ENCODE measurements around the gene MYL6B. TPM values are rescaled to one million over a fixed set of nuclear protein-coding genes. Genes with fewer than 3 reads are reported as not detected.

Gene MYL6B
- total and polyA plus RNA-seq, 2 experiments from 2014 or later, result 80.6 to 83.9 TPM

DNA sequence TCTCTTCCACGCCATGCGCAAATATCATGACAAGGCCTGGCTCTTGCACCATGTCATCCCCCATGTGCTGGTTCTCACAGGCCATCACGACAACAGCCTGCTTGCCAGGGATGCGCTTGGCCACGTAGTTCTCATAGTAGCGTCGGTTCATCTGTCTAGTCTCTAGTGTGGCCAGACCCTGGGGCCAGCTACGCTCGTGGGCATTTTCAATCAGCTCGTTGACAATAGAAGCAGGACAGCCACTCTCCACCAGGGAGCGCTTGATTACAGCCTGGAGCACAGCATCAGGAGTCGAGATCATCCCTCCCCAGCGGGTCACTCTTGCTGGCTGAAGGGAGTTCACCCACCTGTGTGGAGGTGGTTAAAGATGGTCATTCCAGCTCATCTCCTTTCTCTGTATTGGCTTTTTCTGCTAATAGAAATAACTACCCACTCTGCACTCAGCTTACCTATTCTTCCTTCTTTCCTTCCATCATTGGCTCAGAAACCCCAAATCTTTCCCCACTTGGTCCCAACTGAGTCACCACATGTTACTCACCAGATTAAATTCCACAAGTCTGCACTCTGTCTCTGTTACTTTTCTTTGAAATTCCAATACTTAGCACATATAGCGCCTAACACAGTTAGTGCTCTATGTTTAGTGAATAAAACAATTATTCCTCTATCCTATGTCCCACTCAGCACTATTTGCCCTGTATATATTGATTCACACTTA is 54.2 kb downstream of the MYL6B start:
- Histone ChIP-seq H3K27ac (no peak overlapping the region), H4K20me1 (ENCODE audit: insufficient read depth, poor library complexity, severe bottlenecking) (no peaks in the 10 kb centered on the region), H3K9me2 (replicated peaks; ENCODE audit: insufficient read depth) (no peaks in the 10 kb centered on the region), H3K36me3 (replicated peaks; ENCODE audit: insufficient read depth, low read depth) (peaks cover 4% of the 10 kb centered on the region), H3K79me2 (no peaks in the 10 kb centered on the region), H3K9me3 (ENCODE audit: low read depth) (no peaks in the 10 kb centered on the region), H3K4me3 (no peak overlapping the region), H3K4me1 (ENCODE audit: insufficient read depth) (no peaks in the 10 kb centered on the region), H3K27me3 (no peaks in the 10 kb centered on the region), H2AFZ (no peak overlapping the region), H3K4me2 (no peak overlapping the region)
- DNase-seq (ENCODE audit: low spot score), result peak; percentile 68
- WGBS (ENCODE audit: low lambda C conversion rate, missing lambda C conversion rate), result 65% methylated on average over 14 of the region's 14 CpGs
- no peak for TF ChIP-seq EZH2phosphoT487 (IDR thresholded peaks at IDR 0.05; ENCODE audit: low read depth, severe bottlenecking, unreplicated experiment)
- TF ChIP-seq, protein P1, sequence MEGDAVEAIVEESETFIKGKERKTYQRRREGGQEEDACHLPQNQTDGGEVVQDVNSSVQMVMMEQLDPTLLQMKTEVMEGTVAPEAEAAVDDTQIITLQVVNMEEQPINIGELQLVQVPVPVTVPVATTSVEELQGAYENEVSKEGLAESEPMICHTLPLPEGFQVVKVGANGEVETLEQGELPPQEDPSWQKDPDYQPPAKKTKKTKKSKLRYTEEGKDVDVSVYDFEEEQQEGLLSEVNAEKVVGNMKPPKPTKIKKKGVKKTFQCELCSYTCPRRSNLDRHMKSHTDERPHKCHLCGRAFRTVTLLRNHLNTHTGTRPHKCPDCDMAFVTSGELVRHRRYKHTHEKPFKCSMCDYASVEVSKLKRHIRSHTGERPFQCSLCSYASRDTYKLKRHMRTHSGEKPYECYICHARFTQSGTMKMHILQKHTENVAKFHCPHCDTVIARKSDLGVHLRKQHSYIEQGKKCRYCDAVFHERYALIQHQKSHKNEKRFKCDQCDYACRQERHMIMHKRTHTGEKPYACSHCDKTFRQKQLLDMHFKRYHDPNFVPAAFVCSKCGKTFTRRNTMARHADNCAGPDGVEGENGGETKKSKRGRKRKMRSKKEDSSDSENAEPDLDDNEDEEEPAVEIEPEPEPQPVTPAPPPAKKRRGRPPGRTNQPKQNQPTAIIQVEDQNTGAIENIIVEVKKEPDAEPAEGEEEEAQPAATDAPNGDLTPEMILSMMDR (IDR thresholded peaks at IDR 0.05; ENCODE audit: poor library complexity), result peak; percentile 53

Other genes with a start within 250 kb of the MYL6B start
- 33.7 and 44.5 TPM in 2 replicates for gene PYM1, start 224.7 kb upstream of the MYL6B start, total RNA-seq
- gene PYM1, start 224.7 kb upstream of the MYL6B start, polyA plus RNA-seq, result 39.9 and 51.1 TPM in 2 replicates
- 25.3 and 27.0 TPM in 2 replicates for gene DGKA, start 221.4 kb upstream of the MYL6B start, total RNA-seq
- gene DGKA, start 221.4 kb upstream of the MYL6B start, polyA plus RNA-seq, result 25.4 and 25.9 TPM in 2 replicates
- 8.6 and 15.3 TPM in 2 replicates for gene PMEL, start 186.5 kb upstream of the MYL6B start, total RNA-seq
- gene PMEL, start 186.5 kb upstream of the MYL6B start, polyA plus RNA-seq, result 27.9 and 34.2 TPM in 2 replicates
- gene CDK2, start 185.8 kb upstream of the MYL6B start, total RNA-seq, result 26.6 and 31.1 TPM in 2 replicates
- 23.9 and 25.8 TPM in 2 replicates for gene CDK2, start 185.8 kb upstream of the MYL6B start, polyA plus RNA-seq
- 79.1 and 93.4 TPM in 2 replicates for gene RAB5B, start 178.5 kb upstream of the MYL6B start, total RNA-seq
- 101 and 103 TPM in 2 replicates for gene RAB5B, start 178.5 kb upstream of the MYL6B start, polyA plus RNA-seq
- gene SUOX, start 155.3 kb upstream of the MYL6B start, total RNA-seq, result 26.9 and 30.2 TPM in 2 replicates
- gene SUOX, start 155.3 kb upstream of the MYL6B start, polyA plus RNA-seq, result 19.7 and 25.6 TPM in 2 replicates
- gene IKZF4, start 131.5 kb upstream of the MYL6B start, total RNA-seq, result 1.6 and 6.7 TPM in 2 replicates
- gene IKZF4, start 131.5 kb upstream of the MYL6B start, polyA plus RNA-seq, result 3.5 and 5.3 TPM in 2 replicates
- gene RPS26, start 110.7 kb upstream of the MYL6B start, total RNA-seq, result 665 and 673 TPM in 2 replicates
- gene RPS26, start 110.7 kb upstream of the MYL6B start, polyA plus RNA-seq, result 245 and 252 TPM in 2 replicates
- gene ERBB3, start 72.4 kb upstream of the MYL6B start, total RNA-seq, result 104 and 128 TPM in 2 replicates
- 56.1 and 69.0 TPM in 2 replicates for gene ERBB3, start 72.4 kb upstream of the MYL6B start, polyA plus RNA-seq
- 87.9 and 90.7 TPM in 2 replicates for gene PA2G4, start 48.0 kb upstream of the MYL6B start, total RNA-seq
- gene PA2G4, start 48.0 kb upstream of the MYL6B start, polyA plus RNA-seq, result 102 and 109 TPM in 2 replicates
- 2,379 and 2,801 TPM in 2 replicates for gene RPL41, start 36.0 kb upstream of the MYL6B start, total RNA-seq
- gene RPL41, start 36.0 kb upstream of the MYL6B start, polyA plus RNA-seq, result 2,115 and 2,240 TPM in 2 replicates
- 3.7 and 9.0 TPM in 2 replicates for gene ZC3H10, start 34.3 kb upstream of the MYL6B start, total RNA-seq
- 2.2 and 5.7 TPM in 2 replicates for gene ZC3H10, start 34.3 kb upstream of the MYL6B start, polyA plus RNA-seq
- 44.9 and 52.3 TPM in 2 replicates for gene ESYT1, start 24.3 kb upstream of the MYL6B start, total RNA-seq
- 40.0 and 43.8 TPM in 2 replicates for gene ESYT1, start 24.3 kb upstream of the MYL6B start, polyA plus RNA-seq
- gene MYL6, start 5.8 kb downstream of the MYL6B start, total RNA-seq, result 1,441 and 1,490 TPM in 2 replicates
- gene MYL6, start 5.8 kb downstream of the MYL6B start, polyA plus RNA-seq, result 2,273 and 2,387 TPM in 2 replicates
- gene SMARCC2, start 36.9 kb downstream of the MYL6B start, total RNA-seq, result 34.8 and 37.4 TPM in 2 replicates
- 68.6 and 72.4 TPM in 2 replicates for gene SMARCC2, start 36.9 kb downstream of the MYL6B start, polyA plus RNA-seq
- 47.6 and 66.4 TPM in 2 replicates for gene RNF41, start 69.3 kb downstream of the MYL6B start, total RNA-seq
- 12.2 and 22.5 TPM in 2 replicates for gene RNF41, start 69.3 kb downstream of the MYL6B start, polyA plus RNA-seq
- 21.9 and 35.4 TPM in 2 replicates for gene NABP2, start 71.8 kb downstream of the MYL6B start, total RNA-seq
- gene NABP2, start 71.8 kb downstream of the MYL6B start, polyA plus RNA-seq, result 12.4 and 12.5 TPM in 2 replicates
- gene SLC39A5, start 77.5 kb downstream of the MYL6B start, total RNA-seq, result 179 and 187 TPM in 2 replicates
- 155 and 167 TPM in 2 replicates for gene SLC39A5, start 77.5 kb downstream of the MYL6B start, polyA plus RNA-seq
- gene ANKRD52, start 105.8 kb downstream of the MYL6B start, total RNA-seq, result 21.9 and 23.3 TPM in 2 replicates
- gene ANKRD52, start 105.8 kb downstream of the MYL6B start, polyA plus RNA-seq, result 37.2 and 46.8 TPM in 2 replicates
- gene COQ10A, start 114.4 kb downstream of the MYL6B start, total RNA-seq, result 7.8 and 8.2 TPM in 2 replicates
- gene COQ10A, start 114.4 kb downstream of the MYL6B start, polyA plus RNA-seq, result 9.6 and 10.7 TPM in 2 replicates
- 111 and 115 TPM in 2 replicates for gene CS, start 147.7 kb downstream of the MYL6B start, total RNA-seq
- 83.2 and 96.6 TPM in 2 replicates for gene CS, start 147.7 kb downstream of the MYL6B start, polyA plus RNA-seq
- 155 and 179 TPM in 2 replicates for gene CNPY2, start 163.4 kb downstream of the MYL6B start, total RNA-seq
- 428 and 474 TPM in 2 replicates for gene CNPY2, start 163.4 kb downstream of the MYL6B start, polyA plus RNA-seq
- gene PAN2, start 181.4 kb downstream of the MYL6B start, total RNA-seq, result 23.5 and 29.4 TPM in 2 replicates
- gene PAN2, start 181.4 kb downstream of the MYL6B start, polyA plus RNA-seq, result 23.6 and 41.1 TPM in 2 replicates
- 2.0 and 2.3 TPM in 2 replicates for gene IL23A, start 186.3 kb downstream of the MYL6B start, total RNA-seq
- gene IL23A, start 186.3 kb downstream of the MYL6B start, polyA plus RNA-seq, result 2.1 and 3.1 TPM in 2 replicates
- gene STAT2, start 207.5 kb downstream of the MYL6B start, total RNA-seq, result 148 and 157 TPM in 2 replicates
- gene STAT2, start 207.5 kb downstream of the MYL6B start, polyA plus RNA-seq, result 90.1 and 104 TPM in 2 replicates
- gene APOF, start 210.3 kb downstream of the MYL6B start, total RNA-seq, result 0.12 TPM in 1 of 2 replicates, not detected in the other
- gene APOF, start 210.3 kb downstream of the MYL6B start, polyA plus RNA-seq, result 0.55 TPM in 1 of 2 replicates, not detected in the other